Dendritic cell treated with granulocyte-macrophage colony-stimulating factor and Interleukin-4, amounts not matched to agents 40 ng/mL and 50 ng/mL, for 4 days (primary cell): Measurements from ENCODE around the gene COMMD1.
"Not testable (repeated sequence)": the region's sequence is repeated elsewhere in the genome, so short reads cannot be mapped to it uniquely, and the experiment has no call there.

Experiments used
- H3K27ac Mint-ChIP-seq: one replicate; pipeline ENCODE4 v1.8.0; 2022; ENCODE audit warnings: mild to moderate bottlenecking, mixed read lengths
- H3K27me3 Mint-ChIP-seq: one replicate; pipeline ENCODE4 v1.8.0; 2022; ENCODE audit warnings: mild to moderate bottlenecking, mixed read lengths
- H3K36me3 Mint-ChIP-seq: one replicate; pipeline ENCODE4 v1.8.0; 2022; ENCODE audit warnings: low read depth, mixed read lengths
- H3K4me1 Mint-ChIP-seq: one replicate; pipeline ENCODE4 v1.8.0; 2022; ENCODE audit warnings: low read depth, mixed read lengths
- H3K4me3 Mint-ChIP-seq: one replicate; pipeline ENCODE4 v1.8.0; 2022; ENCODE audit warnings: mild to moderate bottlenecking, moderate library complexity, mixed read lengths
- H3K9me3 Mint-ChIP-seq: one replicate; pipeline ENCODE4 v1.8.0; 2022; ENCODE audit warnings: mixed read lengths
- intact Hi-C: fragments of 100-400 bp; cut with micrococcal nuclease; formaldehyde crosslinking; loops from one replicate; pipeline ENCODE4 v1.15.0; 2022

COMMD1 gene

DNA sequence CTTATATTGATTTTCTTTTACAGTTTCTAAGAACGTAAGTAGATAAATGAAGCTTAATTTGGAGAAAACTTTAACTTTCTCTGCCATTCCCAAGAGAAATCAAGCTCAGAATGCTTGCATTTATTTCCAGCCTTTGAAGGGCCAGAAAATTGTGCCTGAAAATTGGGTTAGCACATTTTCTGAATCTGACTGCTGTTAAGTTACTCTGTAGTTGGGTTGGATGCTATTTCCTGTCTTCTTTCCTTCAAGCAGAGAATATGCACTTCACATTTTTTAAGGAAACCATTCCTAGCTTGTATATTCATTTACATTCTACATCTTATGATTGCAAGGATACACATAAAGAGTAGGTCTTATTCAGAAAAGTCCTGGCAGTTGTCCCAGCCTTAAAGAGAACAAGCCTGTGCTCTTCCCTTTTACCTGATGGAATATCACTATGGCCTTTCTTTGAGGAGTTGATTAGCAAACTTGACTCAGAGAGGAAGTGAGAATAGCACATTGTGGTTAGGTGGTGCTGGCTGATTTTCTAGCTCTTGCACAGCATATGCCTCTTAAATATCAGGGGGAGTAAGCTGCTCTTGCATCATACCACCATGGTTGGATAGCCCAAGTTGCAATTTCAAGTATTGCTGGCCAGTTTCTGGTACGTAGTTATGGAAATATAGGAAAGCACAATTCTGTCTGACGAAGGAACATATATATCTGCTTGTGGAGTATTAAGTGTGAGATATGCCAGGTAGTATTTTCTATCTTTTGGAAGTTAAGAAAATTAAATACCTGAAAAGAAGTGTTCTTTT lies 133.7 kb downstream of the COMMD1 start:
- Mint-ChIP-seq H3K36me3 (peaks cover 9% of the 10 kb centered on the region), H3K9me3 (peaks cover 8% of the 10 kb centered on the region), H3K27ac (no peak overlapping the region), H3K4me3 (no peak overlapping the region), H3K27me3 (no peaks in the 10 kb centered on the region), H3K4me1 (peaks cover 7% of the 10 kb centered on the region)
- intact Hi-C loops: no loop called here

DNA sequence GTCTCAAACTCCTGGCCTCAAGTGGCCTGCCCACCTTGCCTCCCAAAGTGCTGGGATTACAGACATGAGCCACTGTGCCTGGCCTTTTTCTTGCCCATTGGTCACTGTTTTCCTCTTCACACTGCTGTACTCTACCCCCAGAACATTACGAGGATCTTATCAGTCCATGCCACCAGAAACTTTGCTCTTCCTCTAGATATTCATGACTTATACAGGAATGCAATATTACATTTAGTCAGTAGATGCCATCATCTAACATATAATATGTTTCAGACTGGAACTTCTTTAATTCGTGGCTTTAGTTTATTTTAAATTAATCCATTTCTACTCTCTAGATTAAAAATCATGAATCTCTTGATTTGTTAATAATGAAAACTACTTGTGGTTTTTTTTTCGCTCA lies 135.5 kb downstream of the COMMD1 start:
- Mint-ChIP-seq H3K4me3 (no peak overlapping the region), H3K9me3 (peaks cover 20% of the 10 kb centered on the region), H3K27me3 (no peaks in the 10 kb centered on the region), H3K4me1 (peaks cover 7% of the 10 kb centered on the region), H3K36me3 (peaks cover 15% of the 10 kb centered on the region), H3K27ac (no peak overlapping the region)
- intact Hi-C loops: no loop called here

DNA sequence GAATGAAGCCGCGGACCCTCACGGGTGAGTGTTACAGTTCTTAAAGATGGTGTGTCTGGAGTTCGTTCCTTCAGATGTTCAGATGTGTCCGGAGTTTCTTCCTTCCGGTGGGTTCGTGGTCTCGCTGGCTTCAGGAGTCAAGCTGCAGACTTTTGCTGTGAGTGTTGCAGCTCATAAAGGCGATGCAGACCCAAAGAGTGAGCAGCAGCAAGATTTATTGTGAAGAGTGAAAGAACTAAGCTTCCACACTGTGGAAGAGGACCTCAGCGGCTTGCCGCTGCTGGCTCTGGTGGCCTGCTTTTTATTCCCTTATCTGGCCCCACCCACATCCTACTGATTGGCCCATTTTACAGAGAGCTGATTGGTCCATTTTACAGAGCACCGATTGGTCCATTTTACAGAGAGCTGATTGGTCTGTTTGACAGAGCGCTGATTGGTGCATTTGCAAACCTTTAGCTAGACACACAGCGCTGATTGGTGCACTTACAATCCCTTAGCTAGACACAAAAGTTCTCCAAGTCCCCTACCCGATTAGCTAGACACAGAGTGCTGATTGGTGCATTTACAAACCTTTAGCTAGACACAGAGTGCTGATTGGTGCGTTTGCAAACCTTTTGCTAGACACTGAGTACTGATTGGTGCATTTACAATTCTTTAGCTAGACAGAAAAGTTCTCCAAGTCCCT lies 136.4 kb downstream of the COMMD1 start:
- H3K4me3 Mint-ChIP-seq, intact Hi-C loops, H3K27me3 Mint-ChIP-seq, H3K4me1 Mint-ChIP-seq, H3K27ac Mint-ChIP-seq: not testable (repeated sequence)
- peaks cover 15% of the 10 kb centered on the region for H3K36me3 Mint-ChIP-seq
- peaks cover 20% of the 10 kb centered on the region for H3K9me3 Mint-ChIP-seq

DNA sequence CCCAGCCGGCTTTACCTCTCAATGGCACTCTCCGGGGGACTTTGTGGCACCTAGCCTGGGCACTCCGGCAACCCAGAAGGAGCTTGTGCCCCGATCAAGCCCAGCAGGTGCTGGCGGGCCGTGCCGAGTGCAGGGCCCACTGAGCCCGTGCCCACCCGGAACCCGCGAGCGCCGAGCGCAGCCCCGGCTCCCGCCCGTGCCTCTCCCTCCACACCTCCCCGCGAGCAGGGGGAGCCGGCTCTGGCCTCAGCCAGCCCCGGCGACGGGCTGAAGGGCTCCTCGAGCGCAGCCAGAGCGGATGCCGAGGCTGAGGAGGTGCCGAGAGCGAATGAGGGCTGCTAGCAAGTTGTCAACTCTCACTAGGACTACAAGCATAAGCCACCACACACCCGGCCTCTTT lies 136.9 kb downstream of the COMMD1 start:
- Mint-ChIP-seq H3K27ac (no peak overlapping the region), H3K4me1 (peaks cover 7% of the 10 kb centered on the region), H3K9me3 (peaks cover 20% of the 10 kb centered on the region), H3K4me3 (no peak overlapping the region), H3K27me3 (no peaks in the 10 kb centered on the region), H3K36me3 (peaks cover 15% of the 10 kb centered on the region)
- intact Hi-C loops: no loop called here

DNA sequence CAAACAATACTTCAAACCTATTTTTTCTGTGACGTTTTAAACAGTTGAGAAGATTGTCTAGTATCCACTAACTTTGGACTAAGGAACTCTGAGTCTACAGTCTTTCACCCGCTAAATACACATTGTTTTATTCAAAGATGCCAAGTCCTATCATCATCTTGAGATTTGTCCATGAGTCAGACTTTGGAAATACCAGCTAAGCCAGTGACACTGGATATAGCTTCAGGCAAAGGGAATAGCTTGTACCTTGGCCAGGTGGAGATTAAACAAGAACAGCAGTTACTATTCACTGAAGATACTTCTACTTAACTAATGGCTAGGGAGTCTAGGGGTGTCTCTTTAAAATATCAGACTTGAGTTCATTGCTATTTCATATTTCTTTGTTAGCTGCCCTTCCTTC lies 137.5 kb downstream of the COMMD1 start:
- no peaks in the 10 kb centered on the region for H3K27me3 Mint-ChIP-seq
- H3K36me3 Mint-ChIP-seq: peaks cover 15% of the 10 kb centered on the region
- no peak overlapping the region for H3K27ac Mint-ChIP-seq
- no peak overlapping the region for H3K4me3 Mint-ChIP-seq
- peaks cover 20% of the 10 kb centered on the region for H3K9me3 Mint-ChIP-seq
- peaks cover 7% of the 10 kb centered on the region for H3K4me1 Mint-ChIP-seq
- intact Hi-C loops: no loop called here

DNA sequence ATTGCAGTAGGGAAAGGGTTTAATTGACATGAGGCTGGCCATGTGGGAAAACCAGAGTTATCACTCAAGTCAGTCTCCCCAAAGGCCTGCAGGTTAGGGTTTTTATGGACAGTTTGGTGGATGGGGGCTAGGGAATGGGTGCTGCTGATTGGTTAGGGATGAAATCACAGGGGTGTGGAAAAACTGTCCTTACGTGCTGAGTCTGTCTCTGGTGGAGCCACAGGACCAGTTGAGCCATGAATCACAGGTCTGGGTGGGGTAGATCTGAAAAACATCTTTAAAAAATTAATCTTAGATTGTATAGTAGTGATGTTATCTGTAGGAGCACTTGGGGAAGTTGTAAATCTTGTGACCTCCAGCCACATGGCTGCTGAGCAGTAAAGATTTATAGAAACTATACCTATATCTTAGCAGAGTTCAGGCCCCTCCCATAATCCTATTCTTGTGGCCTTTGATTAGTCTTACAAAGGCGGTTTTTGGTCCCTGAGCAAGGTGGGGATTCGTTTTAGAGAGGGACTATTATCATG lies 139.6 kb downstream of the COMMD1 start:
- H3K9me3 Mint-ChIP-seq: peaks cover 20% of the 10 kb centered on the region
- intact Hi-C loops: no loop called here
- H3K27ac Mint-ChIP-seq: no peak overlapping the region
- peaks cover 15% of the 10 kb centered on the region for H3K36me3 Mint-ChIP-seq
- H3K4me3 Mint-ChIP-seq: no peak overlapping the region
- no peaks in the 10 kb centered on the region for H3K27me3 Mint-ChIP-seq
- no peaks in the 10 kb centered on the region for H3K4me1 Mint-ChIP-seq

DNA sequence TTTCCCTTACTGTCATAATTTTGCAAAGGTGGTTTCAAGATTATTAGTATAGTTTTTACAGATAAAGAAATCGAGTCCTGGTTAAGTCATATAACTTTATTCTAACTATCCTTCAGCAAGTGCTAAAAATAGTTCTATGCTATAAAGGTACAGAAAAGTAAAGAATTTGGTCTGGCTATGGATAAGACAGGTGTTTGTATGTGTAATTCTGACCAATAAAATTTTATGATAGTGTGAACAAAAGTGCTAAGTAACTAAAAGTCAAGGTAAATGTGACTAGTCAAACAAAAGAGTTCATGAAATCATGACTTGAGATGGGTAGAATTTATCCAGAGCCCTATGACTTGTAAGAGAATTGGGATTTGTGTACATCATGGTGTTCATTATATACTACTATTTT lies 140.7 kb downstream of the COMMD1 start:
- Mint-ChIP-seq H3K27me3 (no peaks in the 10 kb centered on the region), H3K9me3 (peaks cover 20% of the 10 kb centered on the region), H3K36me3 (peaks cover 15% of the 10 kb centered on the region), H3K27ac (no peak overlapping the region), H3K4me3 (no peak overlapping the region), H3K4me1 (no peaks in the 10 kb centered on the region)
- intact Hi-C loops: no loop called here

DNA sequence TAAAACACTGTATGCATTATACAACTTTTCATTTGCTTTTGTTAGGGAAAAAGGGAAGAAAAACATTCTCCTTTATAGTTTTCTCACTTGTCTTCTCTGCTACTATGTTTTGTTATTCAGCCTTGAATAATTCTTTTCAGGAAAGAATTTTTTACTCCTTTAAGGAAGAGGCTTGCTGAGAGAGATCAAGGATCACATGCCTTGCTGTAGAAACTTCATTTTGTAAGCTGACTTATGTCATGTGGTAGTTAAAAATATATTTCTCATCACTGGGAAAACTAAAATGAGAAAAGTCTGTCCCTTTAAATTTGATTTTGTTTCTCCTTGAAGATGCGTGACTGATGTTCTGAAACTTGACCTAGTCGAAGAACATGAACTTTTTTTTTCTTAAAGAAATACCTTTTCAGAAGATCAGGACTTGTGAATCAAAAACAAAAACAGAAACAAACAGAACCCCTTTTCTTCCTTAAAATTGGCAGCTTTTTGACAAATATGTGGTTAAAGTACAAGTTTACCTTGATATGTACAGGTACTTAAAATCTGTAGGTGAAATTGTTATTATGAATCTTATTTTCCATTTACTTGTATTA lies 145.1 kb downstream of the COMMD1 start:
- Mint-ChIP-seq H3K9me3 (no peaks in the 10 kb centered on the region), H3K27ac (no peak overlapping the region), H3K4me3 (no peak overlapping the region), H3K36me3 (no peaks in the 10 kb centered on the region), H3K27me3 (no peaks in the 10 kb centered on the region), H3K4me1 (no peaks in the 10 kb centered on the region)
- intact Hi-C loops: no loop called here

DNA sequence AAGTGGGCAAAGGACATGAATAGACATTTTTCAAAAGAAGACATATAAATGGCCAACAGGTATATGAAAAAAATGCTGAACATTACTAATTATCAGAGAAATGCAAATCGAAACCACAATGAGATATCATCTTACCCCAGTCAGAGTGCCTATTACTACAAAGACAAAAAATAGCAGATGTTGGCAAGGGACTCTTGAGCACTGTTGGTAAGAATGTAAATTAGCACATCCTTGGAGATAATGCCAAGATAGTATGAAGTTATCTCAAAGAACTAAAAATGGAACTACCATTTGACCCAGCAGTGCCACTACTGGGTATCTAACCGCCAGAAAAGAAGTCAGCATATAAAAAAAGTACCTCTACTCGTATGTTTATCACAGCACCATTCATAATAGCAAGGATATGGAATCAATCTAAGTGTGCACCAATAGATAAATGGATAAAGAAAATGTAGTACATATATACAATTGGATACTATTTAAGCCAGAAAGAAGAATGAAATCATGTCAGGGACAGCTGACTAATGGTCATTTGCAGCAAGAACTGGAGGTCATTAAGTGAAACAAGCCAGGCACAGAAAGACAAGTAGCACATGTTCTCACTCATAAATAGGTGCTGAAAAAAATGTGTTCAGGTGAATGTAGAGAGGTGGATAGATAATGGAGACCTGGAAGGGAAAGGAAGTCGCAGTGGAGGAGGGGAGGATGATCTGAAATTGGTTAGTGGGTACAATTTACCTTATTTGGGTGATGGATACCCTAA lies 148.7 kb downstream of the COMMD1 start:
- intact Hi-C loops: no loop called here
- Mint-ChIP-seq H3K27ac (no peak overlapping the region), H3K27me3 (no peaks in the 10 kb centered on the region), H3K9me3 (no peaks in the 10 kb centered on the region), H3K4me3 (no peak overlapping the region), H3K4me1 (no peaks in the 10 kb centered on the region), H3K36me3 (no peaks in the 10 kb centered on the region)

DNA sequence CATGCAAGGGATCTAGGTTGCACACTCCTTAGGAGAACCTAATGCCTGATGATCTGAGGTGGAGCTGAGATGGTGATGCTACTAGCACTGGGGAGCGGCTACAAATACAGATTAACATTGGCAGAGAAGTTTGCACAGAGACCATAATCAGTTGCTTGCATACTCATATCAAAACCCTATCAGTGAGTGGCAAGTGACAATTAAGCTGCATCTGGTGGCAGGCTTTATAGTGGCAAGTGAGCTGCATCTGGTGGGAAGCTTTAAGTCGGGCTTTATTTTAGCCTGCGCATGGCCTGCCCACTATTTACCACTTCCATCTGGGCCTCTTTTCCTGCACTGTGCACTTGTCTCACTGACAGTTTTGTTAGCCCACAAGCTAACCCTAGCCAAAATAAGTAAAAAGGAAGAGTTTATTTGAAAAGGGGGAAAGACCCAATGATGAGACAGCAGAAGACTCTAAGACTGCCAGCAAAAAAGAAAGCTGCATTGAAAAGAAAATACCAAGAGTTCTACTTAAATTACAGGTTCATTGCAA lies 149.5 kb downstream of the COMMD1 start:
- no peaks in the 10 kb centered on the region for H3K36me3 Mint-ChIP-seq
- no peaks in the 10 kb centered on the region for H3K27me3 Mint-ChIP-seq
- H3K27ac Mint-ChIP-seq: no peak overlapping the region
- no peaks in the 10 kb centered on the region for H3K9me3 Mint-ChIP-seq
- H3K4me3 Mint-ChIP-seq: no peak overlapping the region
- intact Hi-C loops: no loop called here
- no peaks in the 10 kb centered on the region for H3K4me1 Mint-ChIP-seq

DNA sequence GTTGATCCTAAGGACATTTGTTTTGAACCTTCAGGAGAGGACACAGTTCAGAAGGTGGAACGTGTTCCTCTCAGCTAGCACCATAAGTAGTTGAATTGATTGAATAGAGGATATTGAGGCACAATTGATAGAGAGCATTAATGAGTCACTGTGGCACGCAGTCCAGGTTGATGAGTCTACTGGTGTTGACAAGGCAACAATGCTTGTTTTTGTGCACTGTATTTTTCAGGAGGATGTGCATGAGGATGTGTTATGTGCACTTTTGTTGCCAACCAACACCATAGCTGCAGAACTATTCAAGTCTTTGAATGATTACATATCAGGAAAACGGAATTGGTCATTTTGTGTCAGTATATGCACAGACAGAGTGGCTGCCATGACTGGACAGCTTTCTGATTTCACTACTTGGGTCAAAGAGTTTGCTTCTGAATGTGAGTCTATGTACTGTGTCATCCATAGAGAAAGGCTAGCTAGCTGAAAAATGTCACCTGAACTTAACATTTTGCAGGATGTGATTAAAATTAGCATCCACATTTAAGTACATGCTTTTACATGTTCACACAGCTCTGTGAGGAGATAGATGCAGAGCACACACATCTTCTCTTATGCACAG lies 150.4 kb downstream of the COMMD1 start:
- Mint-ChIP-seq H3K9me3 (no peaks in the 10 kb centered on the region), H3K27ac (no peak overlapping the region), H3K4me3 (no peak overlapping the region), H3K4me1 (no peaks in the 10 kb centered on the region), H3K36me3 (no peaks in the 10 kb centered on the region), H3K27me3 (no peaks in the 10 kb centered on the region)
- intact Hi-C loops: no loop called here

DNA sequence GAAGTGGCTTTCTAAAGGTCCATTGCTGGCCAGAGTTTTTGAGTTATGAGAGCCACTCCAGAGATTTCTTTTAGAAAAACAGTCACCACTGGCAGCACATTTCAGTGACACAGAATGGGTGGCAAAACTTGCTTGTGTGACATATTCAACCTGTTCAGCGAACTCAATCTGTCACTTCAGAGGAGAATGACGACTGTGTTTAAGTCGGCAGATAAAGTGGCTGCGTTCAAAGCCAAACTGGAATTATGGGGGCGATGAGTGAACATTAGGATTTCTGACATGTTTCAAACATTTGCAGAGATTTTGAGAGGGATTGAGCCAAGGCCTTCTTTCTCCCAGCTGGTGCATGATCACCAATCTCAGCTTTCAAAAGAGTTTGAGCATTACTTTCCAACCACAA lies 150.9 kb downstream of the COMMD1 start:
- no peak overlapping the region for H3K4me3 Mint-ChIP-seq
- no peaks in the 10 kb centered on the region for H3K27me3 Mint-ChIP-seq
- no peaks in the 10 kb centered on the region for H3K4me1 Mint-ChIP-seq
- H3K27ac Mint-ChIP-seq: no peak overlapping the region
- H3K9me3 Mint-ChIP-seq: no peaks in the 10 kb centered on the region
- intact Hi-C loops: no loop called here
- H3K36me3 Mint-ChIP-seq: no peaks in the 10 kb centered on the region

DNA sequence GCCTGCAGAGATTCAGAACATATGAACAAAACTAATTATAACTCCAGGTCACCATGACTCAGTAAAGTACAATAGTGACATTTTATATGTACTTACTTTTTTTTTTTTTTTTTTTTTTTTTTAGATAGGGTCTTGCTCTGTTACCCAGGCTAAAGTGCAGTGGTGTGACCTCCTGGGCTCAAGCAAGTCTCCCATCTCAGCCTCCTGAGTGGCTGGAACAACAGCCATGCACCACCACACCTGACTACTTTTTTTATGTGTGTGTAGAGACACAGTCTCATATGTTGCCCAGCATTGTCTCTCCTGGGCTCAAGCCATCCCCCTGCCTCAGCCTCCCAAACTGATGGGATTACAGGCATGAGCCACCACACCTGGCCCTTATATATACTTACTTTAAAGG lies 159.8 kb downstream of the COMMD1 start:
- intact Hi-C loops: no loop called here
- no peaks in the 10 kb centered on the region for H3K9me3 Mint-ChIP-seq
- peaks cover 6% of the 10 kb centered on the region for H3K36me3 Mint-ChIP-seq
- no peak overlapping the region for H3K27ac Mint-ChIP-seq
- no peak overlapping the region for H3K4me3 Mint-ChIP-seq
- no peaks in the 10 kb centered on the region for H3K27me3 Mint-ChIP-seq
- no peaks in the 10 kb centered on the region for H3K4me1 Mint-ChIP-seq
